GM21367 (cell line): ENCODE results near the gene NDUFS8.
A peak's percentile ranks its signal among the peaks of the same experiment; 100 is the strongest.

Experiments
- ATAC-seq: cut with Tn5 transposase; IDR thresholded peaks from one replicate; pipeline ENCODE4 v1.9.1; 2021; ENCODE audit not compliant: unreplicated experiment

The NDUFS8 gene

GRCh38 chr11:68014947-68015447 is 15.5 kb upstream of the NDUFS8 start:
- ATAC-seq, result no peak

GRCh38 chr11:68015467-68015866 is 15.0 kb upstream of the NDUFS8 start:
- ATAC-seq, result no peak

- no peak for ATAC-seq
Measured at GRCh38 chr11:68016161-68016903, 14.1 kb upstream of the NDUFS8 start.

DNA sequence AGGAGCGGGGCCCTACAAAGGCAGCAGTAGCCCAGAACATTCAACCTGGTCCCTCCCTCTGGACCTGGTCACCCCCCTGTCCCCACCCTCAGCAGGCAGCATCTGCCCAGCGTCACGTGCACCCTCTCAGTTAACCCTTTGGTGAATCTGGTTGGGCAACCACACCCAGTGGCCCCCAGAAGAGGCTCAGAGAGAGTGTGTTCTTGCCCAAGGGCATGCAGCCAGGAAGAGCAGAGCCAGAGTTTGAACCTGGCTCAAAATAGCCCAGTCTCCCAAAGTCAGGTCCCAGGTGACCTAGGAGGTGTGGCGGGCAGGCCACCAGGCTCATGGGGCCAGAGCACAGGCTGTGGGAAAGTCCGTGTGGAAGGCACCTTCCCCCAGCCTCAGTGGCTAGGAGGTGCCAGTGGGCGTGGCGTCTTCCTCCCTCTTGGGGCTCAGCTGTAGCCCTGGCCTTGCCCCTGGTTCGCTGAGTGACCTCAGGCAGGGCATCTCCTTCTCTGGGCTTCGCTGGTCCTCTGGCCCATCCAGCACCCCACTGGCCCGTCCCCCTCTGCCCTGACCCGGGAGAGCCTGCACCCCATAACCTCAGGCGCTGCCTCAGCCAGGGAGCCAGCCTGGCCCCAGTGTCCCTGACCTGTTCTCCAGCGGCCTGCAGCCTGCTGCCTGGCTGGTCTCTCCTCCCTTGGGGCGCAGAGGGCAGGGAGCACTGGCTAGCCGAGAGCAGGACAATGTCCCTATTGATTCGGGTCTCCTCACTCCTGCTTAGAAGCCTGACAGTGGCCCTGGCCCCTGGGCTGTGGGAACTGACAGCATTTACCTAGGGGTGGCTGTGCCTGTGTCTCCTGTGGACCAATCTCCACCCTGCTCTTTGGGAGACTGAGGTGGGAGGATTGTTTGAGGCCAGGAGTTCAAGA is 13.3 kb upstream of the NDUFS8 start:
- ATAC-seq, result no peak

GRCh38 chr11:68017980-68018729 is 12.3 kb upstream of the NDUFS8 start:
- no peak for ATAC-seq

DNA sequence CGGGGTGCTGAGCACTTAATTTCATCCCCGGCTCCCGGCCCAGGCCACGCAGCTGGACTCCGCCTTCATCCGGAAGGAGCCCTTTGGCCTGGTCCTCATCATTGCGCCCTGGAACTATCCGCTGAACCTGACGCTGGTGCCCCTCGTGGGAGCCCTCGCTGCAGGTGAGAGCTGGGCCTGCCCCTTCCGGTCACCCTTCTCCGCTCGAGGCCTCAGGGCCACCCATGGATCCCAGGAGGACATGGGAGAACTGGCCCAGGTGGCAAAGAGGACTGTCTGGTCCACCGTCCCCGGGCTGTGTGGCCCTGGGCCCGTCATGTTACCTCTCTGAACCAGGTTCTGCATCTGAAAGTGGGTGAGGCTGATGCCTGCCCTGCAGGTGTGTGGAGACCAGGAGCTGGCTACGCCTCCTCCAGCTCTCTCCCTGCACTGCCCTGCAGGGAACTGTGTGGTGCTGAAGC is 11.7 kb upstream of the NDUFS8 start:
- ATAC-seq, result no peak

- ATAC-seq, result no peak
Measured at GRCh38 chr11:68019486-68019885, 11.0 kb upstream of the NDUFS8 start.

DNA sequence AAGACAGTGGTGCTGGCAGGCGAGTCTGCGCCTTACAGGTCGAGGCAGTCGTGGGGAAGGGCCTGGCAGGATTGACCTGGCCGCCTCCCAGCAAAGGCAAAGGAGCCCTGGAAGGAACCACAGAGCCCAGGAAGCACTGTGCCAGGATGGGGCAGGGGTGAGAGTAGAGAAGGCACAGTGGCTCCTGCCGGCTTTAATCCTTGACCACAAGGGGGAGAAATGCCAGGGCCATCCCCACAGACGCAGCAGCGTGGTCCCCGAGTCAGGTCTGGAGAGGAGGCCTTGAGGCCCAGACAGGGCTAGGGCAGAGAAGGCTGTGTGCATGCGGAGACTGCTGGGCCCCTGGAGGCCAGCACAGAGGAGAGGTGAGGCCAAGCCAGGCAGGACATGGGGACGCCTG is 9.9 kb upstream of the NDUFS8 start:
- ATAC-seq, result no peak

DNA sequence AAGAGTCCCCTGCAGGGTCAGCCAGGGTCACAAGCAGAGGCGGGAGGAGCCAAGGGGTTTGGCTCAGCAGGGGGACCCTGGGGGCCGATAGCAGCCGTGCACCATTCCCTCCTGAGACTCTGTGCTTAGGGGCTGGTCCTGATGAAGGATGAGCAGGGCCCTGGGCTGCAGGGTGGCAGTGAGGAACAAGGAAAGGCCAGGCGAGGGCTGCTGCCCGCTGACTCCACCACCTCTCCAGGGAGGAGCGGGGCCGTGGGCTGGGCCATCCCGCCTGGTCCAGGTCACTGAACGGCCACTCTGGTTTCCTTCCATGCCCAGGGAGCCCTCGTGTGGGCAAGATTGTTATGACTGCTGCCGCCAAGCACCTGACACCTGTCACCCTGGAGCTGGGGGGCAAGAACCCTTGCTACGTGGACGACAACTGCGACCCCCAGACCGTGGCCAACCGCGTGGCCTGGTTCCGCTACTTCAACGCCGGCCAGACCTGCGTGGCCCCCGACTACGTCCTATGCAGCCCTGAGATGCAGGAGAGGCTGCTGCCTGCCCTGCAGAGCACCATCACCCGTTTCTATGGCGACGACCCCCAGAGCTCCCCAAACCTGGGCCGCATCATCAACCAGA is 9.2 kb upstream of the NDUFS8 start:
- no peak for ATAC-seq

- no peak for ATAC-seq
Measured at GRCh38 chr11:68022531-68022930, 8.0 kb upstream of the NDUFS8 start.

- ATAC-seq, result no peak
Measured at GRCh38 chr11:68024508-68024907, 6.0 kb upstream of the NDUFS8 start.

DNA sequence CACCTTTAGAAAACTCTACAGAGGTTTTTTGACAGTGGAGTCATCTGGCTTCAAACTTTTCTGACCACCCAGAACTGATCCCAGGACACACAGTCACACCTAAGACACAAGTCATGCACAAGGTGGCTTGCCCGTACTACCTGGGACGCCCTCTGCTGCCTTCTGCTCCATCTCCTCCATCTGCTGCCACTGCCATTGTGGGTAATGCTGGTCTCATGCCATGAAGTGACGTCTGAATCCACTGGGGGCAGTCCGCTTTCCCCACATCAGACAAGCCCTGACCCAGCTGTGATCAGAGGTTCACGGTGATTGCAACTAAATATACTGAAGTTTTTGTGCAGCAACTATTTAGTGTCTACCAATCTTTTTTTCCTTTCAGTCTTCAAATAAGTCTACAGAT is 5.4 kb upstream of the NDUFS8 start:
- no peak for ATAC-seq

GRCh38 chr11:68026391-68027105 is 3.9 kb upstream of the NDUFS8 start:
- ATAC-seq, result no peak

- no peak for ATAC-seq
Measured at GRCh38 chr11:68027667-68028066, 2.8 kb upstream of the NDUFS8 start.

DNA sequence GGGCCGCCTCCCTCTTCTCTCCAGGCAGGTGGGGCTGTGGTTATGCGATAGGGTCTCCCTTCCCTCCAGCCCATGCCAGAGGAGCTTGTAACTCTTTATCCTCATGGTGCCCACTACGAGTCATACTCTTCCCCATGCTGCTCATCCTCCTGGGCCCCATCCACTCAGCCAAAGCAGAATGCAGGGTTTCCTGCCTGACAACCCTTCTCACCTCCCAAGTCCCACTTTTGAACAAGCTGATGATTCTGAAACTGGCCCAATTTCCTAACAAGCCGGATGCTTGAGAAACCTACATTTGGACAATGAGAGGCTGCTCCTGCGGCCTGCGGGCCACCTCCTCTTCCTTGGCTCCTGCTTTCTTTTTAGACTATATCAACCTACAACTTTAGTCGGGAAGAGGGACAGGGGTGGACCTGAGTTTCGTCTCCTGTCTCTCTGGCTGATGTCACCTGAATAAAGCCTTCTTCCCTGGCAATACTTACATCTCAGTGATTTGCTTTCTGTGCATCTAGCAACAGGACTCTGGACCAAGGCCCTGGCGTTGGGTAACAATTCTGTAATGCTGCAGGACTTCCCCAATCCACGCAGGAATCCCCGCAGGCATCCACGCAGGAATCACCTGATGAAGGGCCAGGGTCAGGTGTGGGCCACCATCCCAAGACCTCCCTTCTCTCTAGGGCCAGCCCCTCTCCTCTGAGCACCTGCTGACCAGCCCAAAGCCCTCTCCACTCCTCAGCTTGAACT is 1.5 kb upstream of the NDUFS8 start:
- no peak for ATAC-seq

GRCh38 chr11:68031144-68031464 is 623 bp downstream of the NDUFS8 start:
- ATAC-seq, result peak; percentile 3

- ATAC-seq, result no peak
Measured at GRCh38 chr11:68032003-68032402, 1.5 kb downstream of the NDUFS8 start.

- no peak for ATAC-seq
Measured at GRCh38 chr11:68032997-68033707, 2.7 kb downstream of the NDUFS8 start.

DNA sequence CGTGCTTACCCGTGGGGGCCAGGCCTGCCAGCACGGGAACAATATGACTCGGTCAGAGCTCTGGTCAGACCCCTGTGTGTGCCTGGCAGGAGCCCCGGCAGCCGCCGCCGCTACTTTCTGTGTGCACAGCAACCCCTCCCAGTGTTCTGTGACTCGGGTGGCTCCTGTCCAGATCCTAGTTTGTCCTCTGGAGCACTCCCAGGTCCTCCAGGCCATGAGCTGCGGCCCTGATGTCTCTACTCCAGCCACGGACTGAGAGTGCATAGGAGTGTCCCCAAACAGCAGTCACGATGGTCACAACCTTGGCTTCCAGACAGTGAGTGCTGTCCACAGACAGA is 3.2 kb downstream of the NDUFS8 start:
- no peak for ATAC-seq
